ENCODE data around the gene PGBD5. TPM values are rescaled to one million over a fixed set of nuclear protein-coding genes. Genes with fewer than 3 reads are reported as not detected.

The PGBD5 gene
- total and polyA plus RNA-seq, 2 of the 13 experiments (the other 11 are each of a cell fraction or from before 2014, with no cell fraction given): 0.04 to 0.13 TPM

GRCh38 chr1:230415405-230416132, 10.6 kb downstream of the PGBD5 start:
- Histone ChIP-seq H3K4me1 (ENCODE audit: insufficient read depth, low read length) (no peaks in the 10 kb centered on the region), H3K36me3 (replicated peaks in 1 of 2; ENCODE audit: control insufficient read depth in 1 of 2, insufficient read depth in 2 of 2, low read length in 2 of 2) (no peaks in the 10 kb centered on the region), H3K27me3 (ENCODE audit: control insufficient read depth in 1 of 2, insufficient read depth in 2 of 2, low read length in 2 of 2) (peaks cover 0 to 11% of the 10 kb centered on the region in 2 experiments; a peak in 2 of 5 replicates), H3K4me3 (replicated peaks in 1 of 3; ENCODE audit: insufficient read depth in 1 of 3, low read depth in 2 of 3, low read length in 3 of 3) (no peak overlapping the region), H3K9me3 (ENCODE audit: low read length) (no peaks in the 10 kb centered on the region), H4K20me1 (ENCODE audit: insufficient read depth, low read length) (no peaks in the 10 kb centered on the region), H3K27ac (ENCODE audit: extremely low read length, insufficient read depth, low read length) (no peak overlapping the region), H3K79me2 (ENCODE audit: insufficient read depth, low read length) (no peaks in the 10 kb centered on the region), H3K9ac (ENCODE audit: insufficient read depth, low read depth, low read length) (no peak overlapping the region), H2AFZ (ENCODE audit: low read length) (no peak overlapping the region), H3K4me2 (ENCODE audit: low read depth, low read length) (no peak overlapping the region)
- DNase-seq (ENCODE audit: low spot score) (no peak), ATAC-seq (no peak), FAIRE-seq (no peak)
- WGBS (ENCODE audit: low lambda C conversion rate): 0% methylated on average over 2 of the region's 2 CpGs
- no TSS peak for BruUV-seq (replicated peaks)
- in situ Hi-C loops (cut with HindIII; ENCODE audit: extremely low pct_ligation_motif_present, low pct_unique_long_range_greater_than_20kb): no loop called here
- POLR2A ChIA-PET: no interaction called here
- CTCF ChIA-PET (ENCODE audit: low intra/inter-chr PET ratio, low total read pairs): no interaction called here
- intact Hi-C loops (cut with micrococcal nuclease; ENCODE audit: unreplicated experiment): no loop called here
- TF ChIP-seq, protein P1, sequence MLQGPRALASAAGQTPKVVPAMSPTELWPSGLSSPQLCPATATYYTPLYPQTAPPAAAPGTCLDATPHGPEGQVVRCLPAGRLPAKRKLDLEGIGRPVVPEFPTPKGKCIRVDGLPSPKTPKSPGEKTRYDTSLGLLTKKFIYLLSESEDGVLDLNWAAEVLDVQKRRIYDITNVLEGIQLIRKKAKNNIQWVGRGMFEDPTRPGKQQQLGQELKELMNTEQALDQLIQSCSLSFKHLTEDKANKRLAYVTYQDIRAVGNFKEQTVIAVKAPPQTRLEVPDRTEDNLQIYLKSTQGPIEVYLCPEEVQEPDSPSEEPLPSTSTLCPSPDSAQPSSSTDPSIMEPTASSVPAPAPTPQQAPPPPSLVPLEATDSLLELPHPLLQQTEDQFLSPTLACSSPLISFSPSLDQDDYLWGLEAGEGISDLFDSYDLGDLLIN (CRISPR knock-in tag; IDR thresholded peaks at IDR 0.05; ENCODE audit: borderline replicate concordance): no peak
- TF ChIP-seq ZNF788 (CRISPR knock-in tag; IDR thresholded peaks at IDR 0.05; ENCODE audit: borderline replicate concordance): no peak
- TF ChIP-seq, protein P2, sequence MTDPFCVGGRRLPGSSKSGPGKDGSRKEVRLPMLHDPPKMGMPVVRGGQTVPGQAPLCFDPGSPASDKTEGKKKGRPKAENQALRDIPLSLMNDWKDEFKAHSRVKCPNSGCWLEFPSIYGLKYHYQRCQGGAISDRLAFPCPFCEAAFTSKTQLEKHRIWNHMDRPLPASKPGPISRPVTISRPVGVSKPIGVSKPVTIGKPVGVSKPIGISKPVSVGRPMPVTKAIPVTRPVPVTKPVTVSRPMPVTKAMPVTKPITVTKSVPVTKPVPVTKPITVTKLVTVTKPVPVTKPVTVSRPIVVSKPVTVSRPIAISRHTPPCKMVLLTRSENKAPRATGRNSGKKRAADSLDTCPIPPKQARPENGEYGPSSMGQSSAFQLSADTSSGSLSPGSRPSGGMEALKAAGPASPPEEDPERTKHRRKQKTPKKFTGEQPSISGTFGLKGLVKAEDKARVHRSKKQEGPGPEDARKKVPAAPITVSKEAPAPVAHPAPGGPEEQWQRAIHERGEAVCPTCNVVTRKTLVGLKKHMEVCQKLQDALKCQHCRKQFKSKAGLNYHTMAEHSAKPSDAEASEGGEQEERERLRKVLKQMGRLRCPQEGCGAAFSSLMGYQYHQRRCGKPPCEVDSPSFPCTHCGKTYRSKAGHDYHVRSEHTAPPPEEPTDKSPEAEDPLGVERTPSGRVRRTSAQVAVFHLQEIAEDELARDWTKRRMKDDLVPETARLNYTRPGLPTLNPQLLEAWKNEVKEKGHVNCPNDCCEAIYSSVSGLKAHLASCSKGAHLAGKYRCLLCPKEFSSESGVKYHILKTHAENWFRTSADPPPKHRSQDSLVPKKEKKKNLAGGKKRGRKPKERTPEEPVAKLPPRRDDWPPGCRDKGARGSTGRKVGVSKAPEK (CRISPR knock-in tag; IDR thresholded peaks at IDR 0.05; ENCODE audit: borderline replicate concordance): no peak
